Islet of Langerhans (tissue), 1 donor: ENCODE results near the gene PCMTD2.
"Not testable (repeated sequence)": the region's sequence is repeated elsewhere in the genome, so short reads cannot be mapped to it uniquely, and the experiment has no call there.

Source experiments
- FAIRE-seq: peaks from one replicate; lab custom pipeline; 2011; peaks lifted over from hg19 to GRCh38; lab: Jason Lieb, UNC

PCMTD2 gene

DNA sequence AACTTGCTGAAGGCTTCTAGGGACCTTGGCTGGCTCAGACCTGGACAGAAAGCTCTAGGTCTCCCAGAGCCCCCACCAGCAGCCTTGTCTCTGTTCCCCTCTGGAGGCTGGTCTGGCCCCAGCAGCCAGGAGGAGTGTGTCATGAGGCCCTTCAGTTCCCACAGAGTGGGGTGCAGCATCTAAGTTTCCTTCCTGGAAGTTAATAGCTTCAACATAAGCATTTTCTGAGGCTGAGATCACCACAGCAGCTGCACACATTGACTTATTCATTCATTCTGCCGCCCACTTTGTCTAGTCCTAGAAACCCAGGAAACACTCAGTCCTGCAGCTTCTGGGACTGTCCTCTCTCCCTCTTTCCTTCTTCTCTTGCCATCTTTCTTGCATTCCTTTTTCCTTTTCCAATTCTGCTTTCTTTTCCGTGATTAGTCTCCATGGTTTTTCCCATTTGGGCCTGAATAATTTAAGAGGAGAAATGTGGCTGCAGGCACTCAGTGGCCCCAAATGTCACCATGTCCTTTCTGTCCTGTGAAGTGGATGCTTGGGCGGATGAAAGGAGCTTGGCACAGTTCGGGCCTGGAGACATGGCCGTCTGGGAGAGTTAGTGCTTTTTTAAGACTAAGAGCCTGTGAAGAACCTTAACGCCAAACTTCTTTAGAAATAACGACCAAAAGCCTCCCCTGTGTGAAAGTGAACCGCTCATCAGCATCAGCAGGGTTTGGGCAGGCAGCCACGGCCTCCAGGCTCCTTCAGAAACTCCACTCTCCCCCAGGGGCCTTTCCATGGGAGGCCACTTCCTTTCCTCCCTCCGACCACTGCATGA lies 31.0 kb upstream of the PCMTD2 start:
- no peak for FAIRE-seq

DNA sequence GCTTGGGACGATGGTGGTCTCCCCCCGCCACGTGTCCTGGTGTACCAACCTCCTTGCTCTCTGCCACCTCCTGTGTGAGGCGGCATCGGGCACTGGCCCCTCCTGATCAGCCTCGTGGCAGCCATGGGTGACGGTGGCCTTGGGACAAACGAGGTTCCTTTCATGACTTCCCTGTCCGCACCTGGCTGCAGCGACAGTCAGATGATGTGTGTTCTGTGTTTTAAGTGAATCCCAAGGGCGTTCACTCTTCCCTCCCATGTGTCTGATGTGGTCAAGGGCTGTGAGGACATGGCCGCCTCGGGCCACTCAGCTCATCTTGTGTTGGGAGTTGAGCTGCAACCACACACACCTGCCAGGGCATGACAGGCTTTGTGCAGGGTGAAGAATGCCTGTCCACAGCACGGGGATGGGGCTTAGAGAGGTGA lies 30.4 kb upstream of the PCMTD2 start:
- no peak for FAIRE-seq

DNA sequence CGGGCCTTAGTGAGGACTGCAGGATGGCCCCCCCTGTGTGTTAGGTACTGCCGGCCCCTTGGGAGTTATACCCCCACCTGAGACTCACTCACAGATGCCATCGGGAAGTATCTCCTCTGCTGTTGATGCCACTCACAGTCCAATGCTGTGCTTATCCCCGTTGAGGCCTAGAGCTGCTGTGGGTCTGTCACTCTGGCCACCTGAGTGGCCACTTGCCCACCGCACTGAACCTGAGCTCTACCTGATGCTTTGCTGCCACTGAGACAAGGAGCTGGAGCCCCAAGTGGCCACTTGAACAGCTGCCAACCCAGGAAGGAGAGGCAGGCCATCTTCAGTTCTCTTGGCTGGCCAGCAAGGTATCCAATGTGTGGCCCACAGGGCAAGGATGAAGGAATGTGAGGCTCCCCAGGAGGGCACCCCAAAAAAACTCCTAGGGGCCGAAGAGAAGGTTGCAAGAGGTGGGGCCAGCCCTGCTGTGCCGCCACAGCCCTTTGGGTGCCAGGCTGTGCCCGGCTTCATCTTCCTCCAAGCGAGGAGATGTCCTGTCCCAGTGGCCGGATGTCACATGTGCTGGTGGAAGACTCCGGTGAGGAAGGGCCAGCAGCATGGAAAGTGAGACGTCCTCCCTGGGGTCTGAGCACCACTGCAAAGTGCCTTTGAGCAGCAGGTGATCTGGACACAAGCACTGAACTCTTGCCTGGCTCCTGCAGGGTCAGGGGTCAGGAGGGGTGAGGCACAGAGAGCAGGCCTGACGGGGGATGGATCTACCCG lies 29.5 kb upstream of the PCMTD2 start:
- no peak for FAIRE-seq

DNA sequence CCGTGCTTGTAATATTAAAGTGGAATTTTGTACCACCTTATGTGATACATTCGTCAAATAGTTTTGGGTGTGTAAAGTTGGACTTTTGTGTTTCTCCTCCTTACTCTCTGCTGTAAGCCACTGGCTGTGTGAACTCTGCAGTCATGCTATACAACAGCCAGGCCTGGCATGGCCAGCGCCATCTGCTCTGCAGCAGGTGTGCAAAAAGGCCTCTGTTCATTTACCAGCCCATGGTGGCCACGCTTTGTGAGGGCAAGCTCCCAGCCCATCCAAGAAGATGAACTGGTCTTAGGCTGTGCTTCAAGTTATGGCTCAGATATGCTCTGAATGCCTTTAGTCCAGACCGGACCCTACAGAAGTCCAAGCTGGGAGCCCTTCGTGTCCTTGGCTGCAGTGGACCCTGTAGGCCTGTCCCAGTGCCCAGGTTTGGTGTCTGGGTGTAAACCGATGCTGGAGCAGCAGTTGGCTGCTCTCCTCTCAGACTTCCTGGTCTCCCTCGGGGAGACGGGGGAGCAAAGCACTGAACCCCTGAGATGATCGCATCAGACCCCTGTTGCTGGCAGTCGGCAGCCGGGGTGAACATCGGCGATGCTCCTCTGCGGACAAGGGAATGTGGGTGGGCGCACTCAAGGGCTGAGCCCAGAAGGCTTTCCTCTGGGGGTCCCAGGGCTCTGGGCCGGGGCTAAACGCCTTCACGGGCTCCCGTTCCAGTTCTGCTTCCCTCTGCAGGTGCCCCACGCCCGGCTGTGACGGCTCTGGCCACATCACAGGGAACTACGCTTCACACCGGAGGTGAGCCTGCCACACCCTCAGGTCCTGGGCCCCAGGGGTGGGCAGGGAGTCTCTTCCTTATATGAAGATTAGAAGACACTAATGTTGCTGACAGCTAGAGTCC lies 28.6 kb upstream of the PCMTD2 start:
- no peak for FAIRE-seq

DNA sequence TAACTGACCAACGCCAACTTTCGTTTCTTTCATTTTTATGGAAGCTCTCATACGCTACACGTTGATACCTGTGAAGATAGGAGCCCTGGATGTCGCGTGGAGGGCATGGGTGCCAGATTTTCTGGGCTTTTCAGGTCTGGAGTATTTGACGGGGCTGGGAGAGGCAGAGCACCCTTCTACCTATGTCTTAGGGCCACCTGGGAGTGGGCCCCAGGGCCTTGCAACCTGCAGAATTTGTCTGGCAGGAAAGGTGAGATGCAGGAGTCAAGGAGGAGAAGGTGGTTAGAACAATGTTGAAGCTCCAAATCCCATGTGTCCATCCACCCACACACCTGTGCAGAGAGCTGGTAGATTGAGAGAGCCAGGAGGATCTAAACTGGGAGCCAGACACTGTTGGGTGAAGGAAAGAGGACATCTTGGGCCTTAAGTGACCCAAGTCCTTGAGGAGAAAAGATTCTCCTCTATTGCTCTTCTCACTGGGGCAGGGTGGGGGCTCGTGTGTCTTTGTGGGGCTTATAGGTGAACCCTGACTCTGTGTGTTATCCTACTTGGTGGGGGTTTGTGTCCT lies 27.4 kb upstream of the PCMTD2 start:
- FAIRE-seq: no peak

DNA sequence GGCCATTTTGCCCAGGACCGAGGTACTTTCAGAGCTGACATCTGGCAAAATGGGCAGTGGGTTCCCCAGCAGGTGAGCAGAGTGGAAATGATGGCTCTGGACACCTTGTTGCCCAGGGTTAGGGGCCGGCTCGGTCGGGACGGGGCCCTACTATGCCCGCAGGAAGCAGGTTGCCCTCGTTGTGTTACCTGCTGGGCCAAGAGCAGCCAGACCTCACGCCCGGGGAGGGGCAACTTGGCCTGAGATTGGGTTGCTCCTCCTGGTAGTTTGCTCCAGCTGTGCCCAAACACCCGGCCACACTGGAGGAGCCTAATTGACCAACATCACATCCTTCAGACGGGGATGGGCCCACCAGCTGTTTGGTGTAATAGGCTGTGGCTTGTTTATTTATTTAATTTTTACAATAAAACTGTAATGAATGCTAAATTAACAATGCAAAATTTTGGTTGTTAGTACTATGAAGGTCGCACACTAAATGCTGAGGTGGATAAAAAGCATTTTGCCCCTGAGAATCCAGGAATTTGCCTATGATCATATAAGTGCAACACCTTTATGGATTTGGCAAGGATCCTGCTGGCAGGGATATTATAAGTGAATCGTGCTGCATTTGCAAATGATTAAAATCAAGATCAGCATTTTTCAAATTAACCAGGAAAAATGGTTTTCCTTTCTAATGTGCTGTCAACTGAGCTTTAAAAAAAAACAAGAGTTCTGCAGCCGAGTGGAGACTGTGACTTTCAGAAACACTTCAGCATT lies 26.6 kb upstream of the PCMTD2 start:
- FAIRE-seq: no peak

DNA sequence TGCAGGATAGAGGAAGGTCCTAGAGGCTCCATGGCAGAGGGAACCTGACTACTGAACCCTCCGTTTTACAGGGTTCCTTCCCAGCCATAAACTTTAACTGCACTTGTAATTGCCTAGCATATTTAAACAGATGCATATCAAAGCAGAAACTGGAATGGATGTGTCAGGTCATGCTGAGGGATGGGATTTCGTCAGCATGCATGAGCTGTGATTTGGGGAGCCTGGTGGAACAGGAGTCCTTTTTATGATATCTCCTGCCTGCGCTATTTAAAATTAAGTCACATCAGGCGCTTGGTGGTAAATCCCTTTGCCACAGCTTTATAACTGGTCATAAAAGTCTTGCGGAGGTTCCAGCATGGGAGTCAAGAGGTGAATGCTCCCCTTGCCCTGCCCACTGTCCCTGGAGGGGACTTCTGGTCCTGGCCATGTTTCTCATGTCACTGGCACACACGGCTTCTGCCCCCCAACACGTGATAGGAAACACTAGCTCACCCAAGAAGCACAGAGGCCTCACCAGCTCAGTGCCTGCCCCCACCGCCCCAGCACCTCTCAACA lies 26.0 kb upstream of the PCMTD2 start:
- FAIRE-seq: no peak

DNA sequence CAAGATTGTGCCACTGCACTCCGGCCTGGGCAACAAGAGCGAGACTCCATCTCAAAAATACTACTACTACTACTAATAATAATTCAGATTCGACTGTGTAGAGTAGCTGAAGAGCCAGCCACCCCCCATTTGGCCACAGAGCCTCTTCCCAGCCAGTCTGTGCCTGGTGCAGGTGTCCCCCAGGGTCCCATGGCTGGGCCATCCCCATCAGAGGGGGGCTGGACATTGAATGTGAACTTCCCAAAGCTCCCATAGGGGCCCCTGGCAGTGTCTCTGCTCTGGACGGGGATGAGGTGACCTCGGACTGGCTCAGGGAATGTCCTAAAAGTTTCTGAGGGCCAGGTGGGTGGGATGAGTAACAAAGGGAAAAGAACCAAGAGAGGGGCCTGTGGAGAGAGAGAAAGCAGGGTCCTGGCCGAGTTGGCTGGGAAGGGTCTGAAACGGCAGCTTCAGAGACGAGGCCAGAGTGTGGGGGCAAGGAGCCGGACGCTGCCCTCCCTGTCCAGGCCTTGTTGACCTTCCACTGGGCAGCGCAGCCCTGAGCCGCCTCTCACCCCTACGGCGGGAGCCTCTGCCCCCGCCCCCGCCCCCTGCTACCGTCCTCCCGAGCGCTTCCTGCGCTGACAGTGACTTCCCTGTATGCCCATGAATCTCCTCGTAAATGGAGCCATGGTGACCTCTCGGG lies 24.9 kb upstream of the PCMTD2 start:
- FAIRE-seq: no peak

DNA sequence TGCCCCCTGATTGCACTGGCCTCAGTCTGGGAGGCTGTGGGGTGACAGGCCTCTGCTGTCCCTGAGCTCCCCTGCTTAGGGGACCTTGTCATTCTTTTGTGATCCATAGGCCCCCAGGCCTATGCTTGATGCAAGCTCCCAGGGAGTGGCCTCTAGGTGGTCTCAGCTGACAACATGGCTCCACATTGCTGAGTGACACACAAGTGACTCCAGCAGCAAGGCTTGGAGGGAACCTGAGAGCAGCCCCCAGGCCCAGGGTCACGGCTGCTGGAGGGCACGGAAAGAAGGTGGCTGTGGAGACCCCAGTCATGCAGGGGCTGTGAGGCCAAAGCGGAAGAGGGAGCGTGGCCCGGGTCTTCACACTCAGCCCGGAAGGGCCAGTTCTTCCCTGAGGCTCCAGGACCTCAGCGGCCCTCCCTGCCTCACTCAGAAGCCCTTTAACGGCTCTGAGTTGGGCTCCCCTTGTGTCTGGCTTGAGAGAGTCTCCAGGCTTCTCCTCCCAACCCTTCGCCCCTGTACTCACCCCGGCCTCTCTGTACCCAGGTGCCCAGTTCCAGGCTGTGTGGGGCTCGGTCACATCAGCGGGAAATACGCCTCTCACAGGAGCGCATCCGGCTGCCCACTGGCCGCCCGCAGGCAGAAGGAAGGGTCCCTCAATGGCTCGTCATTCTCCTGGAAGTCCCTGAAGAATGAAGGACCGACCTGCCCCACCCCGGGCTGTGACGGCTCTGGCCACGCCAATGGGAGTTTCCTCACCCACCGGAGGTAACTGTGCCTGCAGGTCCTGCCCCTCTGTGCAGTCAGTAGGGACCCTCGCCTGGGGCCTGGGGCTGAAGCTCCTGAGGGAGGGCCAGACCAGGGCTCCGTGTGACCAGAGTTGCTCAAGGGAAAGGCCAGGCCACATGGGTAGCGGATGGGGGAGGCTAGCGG lies 23.7 kb upstream of the PCMTD2 start:
- no peak for FAIRE-seq

DNA sequence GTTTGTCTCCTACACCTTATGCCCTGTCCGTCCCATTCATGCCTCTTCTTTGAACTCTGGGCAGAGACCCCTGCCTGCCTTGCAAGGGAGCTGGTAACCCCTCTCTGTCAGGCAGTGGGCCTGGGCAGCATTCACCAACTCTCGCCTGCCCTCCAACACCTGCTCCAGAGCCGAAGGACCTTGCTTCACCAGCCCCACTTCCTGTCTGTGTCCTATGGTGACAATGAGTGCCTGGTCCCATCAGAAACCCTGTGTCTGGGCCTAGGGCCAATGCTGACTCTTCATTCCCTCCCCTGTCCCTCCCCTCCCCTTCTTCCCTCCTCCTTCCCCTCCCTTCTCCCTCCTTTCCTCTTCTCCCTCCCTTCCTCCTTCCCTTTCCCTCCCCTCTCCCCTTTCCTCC lies 22.8 kb upstream of the PCMTD2 start:
- no peak for FAIRE-seq

DNA sequence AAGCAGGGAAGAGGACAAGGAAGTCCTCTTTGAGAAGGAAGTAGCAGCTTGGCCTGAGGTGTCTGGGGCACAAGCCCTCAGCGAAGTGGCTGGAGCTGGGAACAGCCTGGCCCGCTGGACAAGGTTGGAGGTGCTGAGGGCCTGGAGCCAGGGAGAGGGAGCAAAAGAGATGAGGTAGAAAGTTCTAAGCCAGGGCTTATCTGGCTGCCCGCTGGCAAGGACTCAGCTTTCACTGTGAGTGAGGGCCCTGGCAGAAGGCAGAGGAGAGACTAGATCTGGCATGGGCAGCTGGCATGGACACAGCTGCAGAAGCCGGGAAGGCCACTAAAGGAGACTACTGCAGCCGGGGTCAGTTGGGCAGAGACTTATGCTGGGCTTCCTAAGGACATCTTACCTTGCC lies 21.8 kb upstream of the PCMTD2 start:
- no peak for FAIRE-seq

DNA sequence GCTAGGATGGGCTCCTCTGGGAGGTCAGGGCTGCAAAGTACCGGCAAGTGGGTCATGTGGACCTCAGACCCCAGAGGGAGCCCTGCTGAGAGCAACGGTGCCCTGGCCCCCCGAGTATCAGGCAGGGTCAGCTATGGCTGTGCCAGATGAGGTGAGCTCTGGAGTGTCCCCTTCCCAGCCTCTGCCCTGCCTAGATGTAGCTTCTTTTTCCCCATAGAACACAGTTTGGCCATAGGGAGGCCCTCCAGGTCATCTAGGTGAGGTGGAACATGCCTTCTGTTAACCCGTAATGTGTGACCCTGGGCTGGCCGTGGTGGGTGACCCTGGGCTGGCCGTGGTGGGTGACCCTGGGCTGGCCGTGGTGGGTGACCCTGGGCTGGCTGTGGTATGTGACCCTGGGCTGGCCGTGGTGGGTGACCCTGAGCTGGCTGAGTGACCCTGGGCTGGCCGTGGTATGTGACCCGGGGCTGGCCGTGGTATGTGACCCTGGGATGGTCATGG lies 21.2 kb upstream of the PCMTD2 start:
- no peak for FAIRE-seq

DNA sequence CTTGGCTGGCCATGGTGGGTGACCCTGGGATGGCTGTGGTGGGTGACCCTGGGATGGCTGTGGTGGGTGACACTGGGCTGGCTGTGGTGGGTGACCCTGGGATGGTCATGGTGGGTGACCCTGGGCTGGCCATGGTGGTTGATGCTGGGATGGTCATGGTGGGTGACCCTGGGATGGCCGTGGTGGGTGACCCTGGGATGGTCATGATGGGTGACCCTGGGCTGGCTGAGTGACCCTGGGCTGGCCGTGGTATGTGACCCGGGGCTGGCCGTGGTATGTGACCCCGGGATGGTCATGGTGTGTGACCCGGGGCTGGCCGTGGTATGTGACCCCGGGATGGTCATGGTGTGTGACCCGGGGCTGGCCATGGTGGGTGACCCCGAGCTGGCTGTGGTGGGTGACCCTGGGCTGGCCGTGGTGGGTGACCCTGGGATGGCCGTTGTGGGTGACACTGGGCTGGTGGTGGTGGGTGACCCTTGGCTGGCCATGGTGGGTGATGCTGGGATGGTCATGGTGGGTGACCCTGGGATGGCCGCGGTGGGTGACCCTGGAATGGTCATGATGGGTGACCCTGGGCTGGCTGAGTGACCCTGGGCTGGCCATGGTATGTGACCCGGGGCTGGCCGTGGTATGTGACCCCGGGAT lies 20.5 kb upstream of the PCMTD2 start:
- not testable (repeated sequence) for FAIRE-seq

DNA sequence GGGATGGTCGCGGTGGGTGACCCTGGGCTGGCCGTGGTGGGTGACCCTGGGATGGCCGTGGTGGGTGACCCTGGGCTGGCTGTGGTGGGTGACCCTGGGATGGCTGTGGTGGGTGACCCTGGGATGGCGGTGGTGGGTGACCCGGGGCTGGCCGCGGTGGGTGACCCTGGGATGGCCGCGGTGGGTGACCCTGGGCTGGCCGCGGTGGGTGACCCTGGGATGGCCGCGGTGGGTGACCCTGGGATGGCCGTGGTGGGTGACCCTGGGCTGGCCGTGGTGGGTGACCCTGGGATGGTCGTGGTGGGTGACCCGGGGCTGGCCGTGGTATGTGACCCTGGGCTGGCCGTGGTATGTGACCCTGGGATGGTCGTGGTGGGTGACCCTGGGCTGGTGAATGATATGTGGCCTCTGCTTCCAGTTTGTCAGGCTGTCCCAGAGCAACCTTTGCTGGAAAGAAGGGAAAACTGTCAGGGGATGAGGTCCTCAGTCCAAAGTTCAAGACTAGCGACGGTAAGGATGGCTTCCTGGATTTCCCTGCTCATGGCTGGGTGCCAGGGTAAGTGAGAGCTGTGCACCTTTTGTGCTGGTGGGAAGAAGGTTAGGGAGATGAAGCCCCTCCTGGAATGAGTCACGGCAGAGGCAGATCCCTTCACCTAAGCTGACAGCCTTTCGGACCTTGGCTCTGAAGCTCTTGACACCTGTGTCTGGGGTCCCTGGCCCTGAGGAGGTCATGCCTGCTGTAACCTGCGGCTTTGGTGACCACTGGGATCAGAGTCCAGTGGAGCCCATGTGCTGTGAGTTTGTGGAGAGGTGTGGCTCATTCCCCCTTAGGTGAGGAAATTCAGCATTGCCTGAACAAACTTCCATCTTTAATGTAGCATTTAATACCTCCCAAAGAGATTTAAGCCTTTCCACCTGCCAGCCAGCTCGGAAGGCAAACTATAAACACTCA lies 19.1 kb upstream of the PCMTD2 start:
- no peak for FAIRE-seq

DNA sequence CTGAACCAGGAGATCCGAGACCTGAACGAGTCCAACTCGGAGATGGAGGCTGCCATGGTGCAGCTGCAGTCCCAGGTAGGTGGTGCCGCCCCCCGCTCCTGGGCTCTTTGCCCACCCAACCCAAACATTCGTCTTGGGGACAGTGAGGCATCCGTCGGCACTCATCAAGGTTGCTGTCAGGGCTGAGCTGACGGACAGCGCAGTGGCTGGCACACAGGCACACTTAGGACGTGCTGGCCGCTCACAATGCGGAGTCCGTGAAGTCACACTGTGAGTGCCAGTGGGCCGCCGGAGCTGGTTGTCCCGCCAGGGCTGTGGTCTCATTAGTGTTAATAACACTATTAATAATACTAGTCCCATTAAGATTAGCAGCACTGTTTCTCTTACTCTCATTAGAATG lies 18.2 kb upstream of the PCMTD2 start:
- FAIRE-seq: no peak

DNA sequence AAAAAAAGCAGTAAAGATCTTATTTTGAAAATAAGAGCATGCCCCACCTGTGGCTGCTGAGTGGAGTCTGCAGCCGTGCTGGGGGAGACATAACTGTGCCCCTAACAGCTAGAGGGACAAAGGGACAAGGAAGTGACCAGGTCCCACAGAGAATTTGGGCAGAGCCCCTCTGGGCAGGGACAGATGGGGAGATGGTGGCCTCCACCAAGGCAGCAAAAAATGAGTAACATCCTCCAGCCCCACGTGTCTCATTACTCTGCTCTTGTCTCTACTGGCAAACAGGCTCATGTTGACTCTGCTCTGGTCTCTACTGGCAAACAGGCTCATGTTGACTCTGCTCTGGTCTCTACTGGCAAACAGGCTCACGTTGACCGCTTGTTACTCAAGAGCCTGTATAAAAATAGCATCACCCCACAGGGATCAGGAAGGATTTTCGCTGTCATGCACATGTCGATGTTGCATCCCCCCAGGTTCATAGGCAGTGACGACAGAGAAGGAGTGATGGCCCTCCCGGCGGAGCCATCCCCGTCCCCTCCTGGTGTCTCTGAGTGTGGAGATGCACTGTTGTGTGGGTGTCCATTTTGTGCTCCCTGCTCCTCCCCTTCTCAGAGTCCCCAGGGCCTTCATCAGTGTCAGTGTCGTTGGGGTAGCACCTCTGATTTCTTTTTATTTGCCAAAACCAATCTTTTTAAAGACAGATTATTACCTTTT lies 17.3 kb upstream of the PCMTD2 start:
- FAIRE-seq: no peak

DNA sequence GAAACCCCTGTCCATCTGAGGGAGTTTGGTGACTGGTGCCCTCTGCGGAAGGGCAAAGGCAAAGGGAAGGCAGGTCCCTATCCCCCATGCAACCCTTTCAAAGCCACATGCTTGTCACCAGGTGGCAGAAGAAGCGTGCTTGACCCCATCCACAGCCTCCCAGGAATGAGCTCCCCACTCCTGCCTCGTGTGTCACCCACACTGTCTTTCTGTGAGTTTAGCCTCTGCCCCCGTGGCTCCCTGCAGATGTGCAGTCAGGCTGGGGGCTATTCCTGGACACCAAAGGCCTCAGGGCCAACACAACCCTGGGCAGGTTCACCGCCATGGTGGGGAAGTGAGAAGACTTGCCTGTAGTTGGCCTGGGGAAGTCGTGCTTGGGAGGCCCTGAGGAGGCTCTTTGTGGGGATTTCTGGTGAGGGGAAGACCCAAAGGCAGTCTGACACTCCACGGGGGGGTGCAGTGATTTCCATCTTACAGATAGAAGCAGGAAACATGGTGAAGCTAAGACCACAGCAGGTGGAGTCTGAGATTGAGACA lies 16.6 kb upstream of the PCMTD2 start:
- FAIRE-seq: no peak
